NT2/D1 (cell line): ENCODE results near the gene IL2RA.
"Not testable (repeated sequence)": the region's sequence is repeated elsewhere in the genome, so short reads cannot be mapped to it uniquely, and the experiment has no call there.

ENCODE experiments used
- SUZ12 ChIP-seq: IDR thresholded peaks from 2 replicates; pipeline ENCODE4 v1.6.1; 2011; ENCODE audit not compliant: insufficient read length, insufficient read depth; ENCODE audit errors: extremely low read depth
- YY1 ChIP-seq: IDR thresholded peaks from 2 replicates; pipeline ENCODE4 v1.6.1; 2011; ENCODE audit not compliant: insufficient read length, insufficient read depth
- ZNF274 ChIP-seq: IDR thresholded peaks from 2 replicates; pipeline ENCODE4 v1.6.1; 2011; ENCODE audit warnings: mild to moderate bottlenecking, low read depth, low read length

- TF ChIP-seq SUZ12, YY1, ZNF274: not testable (repeated sequence)
Observed at GRCh38 chr10:5962358-5962940, 99.7 kb downstream of the IL2RA start.
